Endothelial cell of umbilical vein (primary cell): Measurements from ENCODE around the gene PIGH. TPM values are rescaled to one million over a fixed set of nuclear protein-coding genes. Genes with fewer than 3 reads are reported as not detected.

Experiments
- BruUV-seq: library from RNA; stranded (reverse); fragments of 400-500 nt; replicated peaks from 2 replicates; lab custom pipeline; 2021; lab: Mats Ljungman, UMichigan
- CTCF ChIA-PET: fragments of 300-600, 350-600 bp; sonication (Branson Sonifier 250); formaldehyde crosslinking; loops from one replicate; lab custom pipeline; 2021; ENCODE audit warnings: antibody characterized with exemption, inconsistent platforms; lab: Charles Lee
- POLR2A ChIA-PET: fragments of 300-600, 350-600 bp; sonication (Branson Sonifier 250); formaldehyde crosslinking; loops from one replicate; lab custom pipeline; 2021; ENCODE audit warnings: antibody characterized with exemption, inconsistent platforms; lab: Charles Lee
- DNase-seq: peaks from one replicate; pipeline ENCODE4 v3.0.0-alpha.2; 2011; ENCODE audit warnings: low read depth, low spot score
- FAIRE-seq: peaks from 2 replicates; lab custom pipeline; 2011; peaks lifted over from hg19 to GRCh38; lab: Jason Lieb, UNC
- H2AFZ ChIP-seq: 2 replicates; pipeline ENCODE4 v1.6.0; 2012; ENCODE audit warnings: low read depth, low read length, control low read depth, inconsistent platforms
- H3K27ac ChIP-seq: 2 replicates; pipeline ENCODE4 v1.5.1; 2011; ENCODE audit warnings: low read depth, mild to moderate bottlenecking, control low read depth, low read length, moderate library complexity; ENCODE audit not compliant: insufficient read depth
- H3K27me3 ChIP-seq, 2 experiments: 2 replicates each; pipeline versions ENCODE4 v1.6.0 to v1.6.1; 2011; ENCODE audit warnings: low read length in 2 of 2, mixed read lengths in 1 of 2; ENCODE audit not compliant: control insufficient read depth in 2 of 2, insufficient read depth in 2 of 2
- H3K36me3 ChIP-seq, 2 experiments: 2 replicates in 1 of 2; 3 replicates in 1 of 2; pipeline ENCODE4 v1.5.1; 2011; ENCODE audit warnings: low read length in 2 of 2, mild to moderate bottlenecking in 1 of 2, moderate library complexity in 1 of 2; ENCODE audit not compliant: control insufficient read depth in 2 of 2, insufficient read depth in 2 of 2; ENCODE audit errors: extremely low read depth in 1 of 2
- H3K4me1 ChIP-seq: 3 replicates; pipeline ENCODE4 v1.5.1; 2011; ENCODE audit warnings: mild to moderate bottlenecking, low read length; ENCODE audit not compliant: control insufficient read depth, insufficient read depth; ENCODE audit errors: extremely low read depth
- H3K4me2 ChIP-seq: 2 replicates; pipeline ENCODE4 v1.6.1; 2011; ENCODE audit warnings: low read length, control low read depth, mixed read lengths; ENCODE audit not compliant: insufficient read depth
- H3K4me3 ChIP-seq, 3 experiments: fragments of 200-600 bp in 1 of 3; sonication (generic), shearing (Covaris generic) in 1 of 3; replicated peaks in 1 of 3; 2 replicates each; pipeline ENCODE4 v1.5.1; 2011 to 2016; ENCODE audit warnings: control low read depth in 3 of 3, low read length in 3 of 3, mild to moderate bottlenecking in 2 of 3, inconsistent platforms in 1 of 3, low read depth in 1 of 3, moderate library complexity in 1 of 3; ENCODE audit not compliant: insufficient read depth in 1 of 3
- H3K79me2 ChIP-seq: 2 replicates; pipeline ENCODE4 v1.6.0; 2012; ENCODE audit warnings: low read length, inconsistent platforms; ENCODE audit not compliant: control insufficient read depth, insufficient read depth
- H3K9ac ChIP-seq: replicated peaks from 2 replicates; pipeline ENCODE3; 2011; ENCODE audit warnings: low read length, control low read depth; ENCODE audit not compliant: insufficient read depth; ENCODE audit errors: extremely low read depth
- H3K9me1 ChIP-seq: replicated peaks from 3 replicates; pipeline ENCODE4 v1.6.0; 2011; ENCODE audit warnings: mild to moderate bottlenecking, low read length; ENCODE audit not compliant: control insufficient read depth, insufficient read depth; ENCODE audit errors: extremely low read depth
- H3K9me3 ChIP-seq: replicated peaks from 2 replicates; pipeline ENCODE4 v1.5.1; 2012; ENCODE audit warnings: low read length, inconsistent platforms; ENCODE audit not compliant: control insufficient read depth, insufficient read depth
- H4K20me1 ChIP-seq: replicated peaks from 2 replicates; pipeline ENCODE3; 2011; ENCODE audit warnings: mild to moderate bottlenecking, low read length; ENCODE audit not compliant: control insufficient read depth, insufficient read depth; ENCODE audit errors: extremely low read depth
- EZH2 ChIP-seq: IDR thresholded peaks from 2 replicates; pipeline ENCODE4 v1.6.1; 2012; ENCODE audit warnings: borderline replicate concordance, low read depth, mild to moderate bottlenecking, moderate library complexity, low read length, inconsistent platforms; ENCODE audit not compliant: severe bottlenecking
- FOS ChIP-seq: IDR thresholded peaks from 2 replicates; pipeline ENCODE4 v1.6.1; 2011; ENCODE audit warnings: mild to moderate bottlenecking, low read length, moderate library complexity, borderline replicate concordance; ENCODE audit not compliant: insufficient read depth
- GATA2 ChIP-seq: IDR thresholded peaks from 2 replicates; pipeline ENCODE4 v1.7.0; 2011; ENCODE audit warnings: low read depth, mild to moderate bottlenecking, moderate library complexity, mixed read lengths, low read length; ENCODE audit not compliant: insufficient read length, insufficient read depth
- JUN ChIP-seq: IDR thresholded peaks from 2 replicates; pipeline ENCODE4 v1.6.1; 2011; ENCODE audit warnings: borderline replicate concordance, low read depth; ENCODE audit not compliant: insufficient read length, insufficient read depth
- MAX ChIP-seq: IDR thresholded peaks from 2 replicates; pipeline ENCODE4 v1.6.1; 2011; ENCODE audit not compliant: insufficient read depth, insufficient read length
- MYC ChIP-seq: IDR thresholded peaks from one replicate; pipeline ENCODE4 v1.6.1; 2011; ENCODE audit warnings: mild to moderate bottlenecking, low read depth, low read length
- POLR2A ChIP-seq: IDR thresholded peaks from 2 replicates; pipeline ENCODE4 v1.6.1; 2012; ENCODE audit warnings: low read depth, mild to moderate bottlenecking, control low read depth, low read length
- POLR2AphosphoS5 ChIP-seq: IDR thresholded peaks from 2 replicates; pipeline ENCODE4 v1.6.1; 2012; ENCODE audit warnings: low read depth, mild to moderate bottlenecking, control low read depth, low read length, moderate library complexity; ENCODE audit not compliant: insufficient read depth
- dilution Hi-C: fragments of 300-500 bp; cut with MboI; formaldehyde crosslinking; loops from one replicate; pipeline ENCODE4 v1.15.0; 2019; ENCODE audit warnings: low sequenced_read_pairs; ENCODE audit not compliant: extremely low pct_ligation_motif_present
- intact Hi-C: fragments of 100-400 bp; cut with micrococcal nuclease; formaldehyde crosslinking; loops from one replicate; pipeline ENCODE4 v1.10.0; 2022
- polyA plus RNA-seq, 4 experiments: library from polyadenylated mRNA; depleted of rRNA in 3 of 4; stranded (reverse) in 3 of 4; unstranded in 1 of 4; fragments of >200 nt; gene quantifications; 2 replicates each; pipeline versions ENCODE4 v1.2.1 to v1.2.3, GENCODE V29; 2011 to 2012; ENCODE audit warnings: missing spikeins in 1 of 4
- total RNA-seq: library from RNA; stranded (reverse); gene quantifications from 2 replicates; pipeline ENCODE4 v1.2.3, GENCODE V29; 2021
- TF ChIP-seq, protein P1 (sequence below), 2 donors: IDR thresholded peaks; 1 replicate in 1 of 2; 2 replicates in 1 of 2; pipeline ENCODE4 v1.5.1; 2011; ENCODE audit warnings: low read length in 2 of 2, mild to moderate bottlenecking in 2 of 2, moderate library complexity in 2 of 2, control low read depth in 1 of 2, inconsistent platforms in 1 of 2, low read depth in 1 of 2; ENCODE audit not compliant: insufficient read depth in 1 of 2; ENCODE audit errors: extremely low read depth in 1 of 2

The PIGH gene
- total and polyA plus RNA-seq, 2 donors (not counting 3 experiments of a cell fraction or from before 2014, with no cell fraction given): 12.3 to 18.0 TPM

GRCh38 chr14:67573228-67574010, 26.6 kb downstream of the PIGH start:
- H3K4me2 ChIP-seq: no peak overlapping the region
- H3K4me1 ChIP-seq: no peaks in the 10 kb centered on the region
- no peaks in the 10 kb centered on the region for H3K36me3 ChIP-seq
- no peak overlapping the region for H3K27ac ChIP-seq
- intact Hi-C loops: no loop called here
- no peak for DNase-seq
- H3K9ac ChIP-seq: no peak overlapping the region
- H3K79me2 ChIP-seq: no peaks in the 10 kb centered on the region
- CTCF ChIA-PET: interaction anchor here (1.4 to 6.4 kb wide), 4 partner anchors 8 to 145 kb away, joined by 7 to 336 read pairs (median 160); no protein-coding TSS in a partner anchor
- H2AFZ ChIP-seq: no peak overlapping the region
- no peak for TF ChIP-seq EZH2
- TF ChIP-seq FOS: no peak
- no peak for TF ChIP-seq POLR2A
- no peak for TF ChIP-seq JUN
- TF ChIP-seq POLR2AphosphoS5: no peak
- TF ChIP-seq GATA2: no peak
- TF ChIP-seq, protein P1, sequence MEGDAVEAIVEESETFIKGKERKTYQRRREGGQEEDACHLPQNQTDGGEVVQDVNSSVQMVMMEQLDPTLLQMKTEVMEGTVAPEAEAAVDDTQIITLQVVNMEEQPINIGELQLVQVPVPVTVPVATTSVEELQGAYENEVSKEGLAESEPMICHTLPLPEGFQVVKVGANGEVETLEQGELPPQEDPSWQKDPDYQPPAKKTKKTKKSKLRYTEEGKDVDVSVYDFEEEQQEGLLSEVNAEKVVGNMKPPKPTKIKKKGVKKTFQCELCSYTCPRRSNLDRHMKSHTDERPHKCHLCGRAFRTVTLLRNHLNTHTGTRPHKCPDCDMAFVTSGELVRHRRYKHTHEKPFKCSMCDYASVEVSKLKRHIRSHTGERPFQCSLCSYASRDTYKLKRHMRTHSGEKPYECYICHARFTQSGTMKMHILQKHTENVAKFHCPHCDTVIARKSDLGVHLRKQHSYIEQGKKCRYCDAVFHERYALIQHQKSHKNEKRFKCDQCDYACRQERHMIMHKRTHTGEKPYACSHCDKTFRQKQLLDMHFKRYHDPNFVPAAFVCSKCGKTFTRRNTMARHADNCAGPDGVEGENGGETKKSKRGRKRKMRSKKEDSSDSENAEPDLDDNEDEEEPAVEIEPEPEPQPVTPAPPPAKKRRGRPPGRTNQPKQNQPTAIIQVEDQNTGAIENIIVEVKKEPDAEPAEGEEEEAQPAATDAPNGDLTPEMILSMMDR (IDR thresholded peaks at IDR 0.05; ENCODE audit: extremely low read depth in 1 of 2, insufficient read depth in 1 of 2, low read depth in 1 of 2, low read length in 2 of 2): no peak
- TF ChIP-seq MAX: no peak
- no peak for TF ChIP-seq MYC
- no peaks in the 10 kb centered on the region for H4K20me1 ChIP-seq
- BruUV-seq: no TSS peak
- no peak overlapping the region for H3K4me3 ChIP-seq
- no peaks in the 10 kb centered on the region for H3K9me3 ChIP-seq
- H3K27me3 ChIP-seq: peaks cover 0 to 1% of the 10 kb centered on the region in 2 experiments
- FAIRE-seq: no peak
- H3K9me1 ChIP-seq: no peaks in the 10 kb centered on the region
- POLR2A ChIA-PET: no interaction called here
- dilution Hi-C loops: no loop called here
